ENCODE data around the gene SPACDR. TPM values are rescaled to one million over a fixed set of nuclear protein-coding genes. Genes with fewer than 3 reads are reported as not detected.

The SPACDR gene
- polyA plus RNA-seq, 1 donor (not counting 4 experiments of a cell fraction or from before 2014, with no cell fraction given): 0.37 TPM

DNA sequence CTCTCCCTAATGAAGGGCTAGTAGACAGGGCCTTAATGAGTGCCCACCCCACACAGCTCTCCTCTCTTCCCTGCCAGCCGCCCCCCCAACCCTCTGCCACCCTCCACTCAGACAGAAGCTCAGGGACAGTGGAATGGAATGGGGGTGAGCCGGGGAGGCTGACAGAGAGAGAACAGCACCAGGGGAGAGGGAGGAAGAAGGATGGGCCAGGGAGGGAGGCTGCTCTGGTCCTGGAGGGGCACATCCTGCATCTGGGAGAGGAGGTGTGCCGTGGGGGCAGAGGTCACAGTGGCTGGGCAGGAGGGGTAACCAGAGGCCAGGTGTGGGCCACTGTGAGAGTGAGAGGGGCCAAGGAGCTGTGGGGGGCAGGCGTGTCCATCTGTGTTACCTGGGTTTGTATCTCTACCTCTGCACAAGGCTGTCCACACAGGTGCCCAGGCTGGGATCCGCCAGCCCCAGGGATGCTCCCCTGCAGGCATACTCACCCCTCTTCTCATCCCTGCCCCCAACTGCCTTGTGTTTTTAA lies 22.1 kb upstream of the SPACDR start:
- H3K27ac ChIP-seq (ENCODE audit: control insufficient read depth, insufficient read depth, low read length): no peak overlapping the region
- dilution Hi-C loops (cut with MboI; ENCODE audit: extremely low pct_ligation_motif_present, low sequenced_read_pairs): no loop called here

DNA sequence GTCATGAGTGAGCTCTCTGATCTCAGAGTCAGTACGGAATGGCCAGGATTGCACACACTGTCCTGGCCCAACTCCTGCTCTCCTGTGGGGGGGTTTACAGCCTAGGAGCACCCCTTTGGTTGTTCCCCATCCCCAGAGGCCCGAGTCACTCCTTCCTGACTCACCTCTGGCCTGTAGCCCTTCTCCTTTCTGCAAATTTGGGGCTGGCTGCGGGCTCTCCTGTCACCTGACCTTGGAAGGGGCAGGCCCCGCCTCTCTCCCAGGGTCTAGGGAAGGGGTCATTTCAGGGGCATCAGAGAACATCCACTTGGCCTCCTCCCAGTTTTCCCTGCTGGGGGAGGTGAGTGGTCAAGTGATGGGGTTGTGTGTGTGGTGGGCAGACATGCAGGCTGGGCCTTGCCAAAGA lies 21.4 kb upstream of the SPACDR start:
- no peak overlapping the region for H2AFZ ChIP-seq (ENCODE audit: control insufficient read depth, low read length)
- TF ChIP-seq, protein P1, sequence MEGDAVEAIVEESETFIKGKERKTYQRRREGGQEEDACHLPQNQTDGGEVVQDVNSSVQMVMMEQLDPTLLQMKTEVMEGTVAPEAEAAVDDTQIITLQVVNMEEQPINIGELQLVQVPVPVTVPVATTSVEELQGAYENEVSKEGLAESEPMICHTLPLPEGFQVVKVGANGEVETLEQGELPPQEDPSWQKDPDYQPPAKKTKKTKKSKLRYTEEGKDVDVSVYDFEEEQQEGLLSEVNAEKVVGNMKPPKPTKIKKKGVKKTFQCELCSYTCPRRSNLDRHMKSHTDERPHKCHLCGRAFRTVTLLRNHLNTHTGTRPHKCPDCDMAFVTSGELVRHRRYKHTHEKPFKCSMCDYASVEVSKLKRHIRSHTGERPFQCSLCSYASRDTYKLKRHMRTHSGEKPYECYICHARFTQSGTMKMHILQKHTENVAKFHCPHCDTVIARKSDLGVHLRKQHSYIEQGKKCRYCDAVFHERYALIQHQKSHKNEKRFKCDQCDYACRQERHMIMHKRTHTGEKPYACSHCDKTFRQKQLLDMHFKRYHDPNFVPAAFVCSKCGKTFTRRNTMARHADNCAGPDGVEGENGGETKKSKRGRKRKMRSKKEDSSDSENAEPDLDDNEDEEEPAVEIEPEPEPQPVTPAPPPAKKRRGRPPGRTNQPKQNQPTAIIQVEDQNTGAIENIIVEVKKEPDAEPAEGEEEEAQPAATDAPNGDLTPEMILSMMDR (optimal IDR thresholded peaks at IDR 0.05 in 1 of 3, IDR thresholded peaks at IDR 0.05 in 1 of 3, conservative IDR thresholded peaks at IDR 0.05 in 1 of 3; ENCODE audit: extremely low read depth in 1 of 3, insufficient read depth in 2 of 3, low read length in 3 of 3): no peak
- TF ChIP-seq EZH2 (IDR thresholded peaks at IDR 0.05; ENCODE audit: low read length): no peak
- H3K4me1 ChIP-seq (ENCODE audit: control insufficient read depth, extremely low read depth, insufficient read depth, low read length): no peaks in the 10 kb centered on the region
- no peak overlapping the region for H3K9ac ChIP-seq (ENCODE audit: control insufficient read depth, extremely low read depth, insufficient read depth, low read length)
- H3K79me2 ChIP-seq (ENCODE audit: control insufficient read depth, insufficient read depth, low read length): no peaks in the 10 kb centered on the region
- no peaks in the 10 kb centered on the region for H4K20me1 ChIP-seq (ENCODE audit: control insufficient read depth, extremely low read depth, insufficient read depth, low read length)
- no peaks in the 10 kb centered on the region for H3K27me3 ChIP-seq (ENCODE audit: control insufficient read depth, extremely low read depth, insufficient read depth, low read length)
- FAIRE-seq: no peak
- dilution Hi-C loops (cut with MboI; ENCODE audit: extremely low pct_ligation_motif_present, low sequenced_read_pairs): no loop called here
- H3K36me3 ChIP-seq (ENCODE audit: control insufficient read depth in 2 of 2, extremely low read depth in 1 of 2, insufficient read depth in 2 of 2, low read length in 2 of 2): no peaks in the 10 kb centered on the region
- DNase-seq (ENCODE audit: low read depth, low spot score): no peak
- H3K4me2 ChIP-seq (ENCODE audit: control insufficient read depth, extremely low read depth, insufficient read depth, low read depth, low read length): no peak overlapping the region
- H3K9me1 ChIP-seq (ENCODE audit: control insufficient read depth, extremely low read depth, insufficient read depth, low read length): no peaks in the 10 kb centered on the region
- no peaks in the 10 kb centered on the region for H3K9me3 ChIP-seq (ENCODE audit: control insufficient read depth, low read depth, low read length)
- H3K4me3 ChIP-seq (ENCODE audit: control insufficient read depth in 2 of 3, extremely low read depth in 1 of 3, insufficient read depth in 2 of 3, low read depth in 1 of 3, low read length in 3 of 3): no peak overlapping the region
- H3K27ac ChIP-seq (ENCODE audit: control insufficient read depth, insufficient read depth, low read length): no peak overlapping the region

More for the DNA sequence above, 22.1 kb upstream of the SPACDR start:
- no peak for TF ChIP-seq EZH2 (IDR thresholded peaks at IDR 0.05; ENCODE audit: low read length)
- TF ChIP-seq, protein P1 (optimal IDR thresholded peaks at IDR 0.05 in 1 of 3, IDR thresholded peaks at IDR 0.05 in 1 of 3, conservative IDR thresholded peaks at IDR 0.05 in 1 of 3; ENCODE audit: extremely low read depth in 1 of 3, insufficient read depth in 2 of 3, low read length in 3 of 3): no peak
- no peak overlapping the region for H3K4me2 ChIP-seq (ENCODE audit: control insufficient read depth, extremely low read depth, insufficient read depth, low read depth, low read length)
- H3K36me3 ChIP-seq (ENCODE audit: control insufficient read depth in 2 of 2, extremely low read depth in 1 of 2, insufficient read depth in 2 of 2, low read length in 2 of 2): no peaks in the 10 kb centered on the region
- DNase-seq (ENCODE audit: low read depth, low spot score) (no peak), FAIRE-seq (no peak)
- no peak overlapping the region for H3K9ac ChIP-seq (ENCODE audit: control insufficient read depth, extremely low read depth, insufficient read depth, low read length)
- H3K79me2 ChIP-seq (ENCODE audit: control insufficient read depth, insufficient read depth, low read length): no peaks in the 10 kb centered on the region
- no peaks in the 10 kb centered on the region for H3K9me3 ChIP-seq (ENCODE audit: control insufficient read depth, low read depth, low read length)
- no peak overlapping the region for H2AFZ ChIP-seq (ENCODE audit: control insufficient read depth, low read length)
- H3K9me1 ChIP-seq (ENCODE audit: control insufficient read depth, extremely low read depth, insufficient read depth, low read length): no peaks in the 10 kb centered on the region
- no peaks in the 10 kb centered on the region for H3K27me3 ChIP-seq (ENCODE audit: control insufficient read depth, extremely low read depth, insufficient read depth, low read length)
- no peaks in the 10 kb centered on the region for H4K20me1 ChIP-seq (ENCODE audit: control insufficient read depth, extremely low read depth, insufficient read depth, low read length)
- no peaks in the 10 kb centered on the region for H3K4me1 ChIP-seq (ENCODE audit: control insufficient read depth, extremely low read depth, insufficient read depth, low read length)
- no peak overlapping the region for H3K4me3 ChIP-seq (ENCODE audit: control insufficient read depth in 2 of 3, extremely low read depth in 1 of 3, insufficient read depth in 2 of 3, low read depth in 1 of 3, low read length in 3 of 3)

Measured in keratinocyte (primary cell).